Hematopoietic multipotent progenitor cell treated with erythropoietin and hydrocortisone succinate and interleukin-3 and kit ligand, for 8 days (in vitro differentiated cells): ENCODE results near the gene SH3BP4.

Experiments used
- DNase-seq: peaks from one replicate; pipeline ENCODE4 v3.0.0-alpha.2; 2015

SH3BP4 gene

GRCh38 chr2:234967201-234967869 lies 15.5 kb downstream of the SH3BP4 start:
- no peak for DNase-seq

- DNase-seq: no peak
Observed at GRCh38 chr2:234967870-234968208, 16.0 kb downstream of the SH3BP4 start.

GRCh38 chr2:234968631-234969305 lies 17.0 kb downstream of the SH3BP4 start:
- no peak for DNase-seq

GRCh38 chr2:234969306-234970098 lies 17.7 kb downstream of the SH3BP4 start:
- no peak for DNase-seq

DNA sequence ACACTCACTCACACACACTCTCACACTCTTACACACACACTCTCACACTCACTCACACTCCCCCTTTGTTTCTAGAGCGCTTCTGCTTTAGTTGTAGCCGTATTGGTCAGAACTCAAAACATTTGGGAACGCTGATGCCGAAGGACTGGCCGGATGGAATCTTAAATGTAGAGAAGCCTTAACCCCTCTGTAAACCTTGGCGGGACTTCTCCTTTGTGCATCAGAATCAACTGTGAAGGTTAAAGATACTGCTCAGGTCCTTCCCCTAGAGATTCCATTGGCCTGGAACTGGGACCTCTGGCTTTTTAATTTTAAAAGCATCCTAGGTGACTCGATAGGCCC lies 18.3 kb downstream of the SH3BP4 start:
- DNase-seq: no peak

GRCh38 chr2:234970477-234970882 lies 18.7 kb downstream of the SH3BP4 start:
- no peak for DNase-seq

GRCh38 chr2:234971496-234971895 lies 19.7 kb downstream of the SH3BP4 start:
- no peak for DNase-seq

GRCh38 chr2:234973008-234973407 lies 21.2 kb downstream of the SH3BP4 start:
- DNase-seq: no peak

- DNase-seq: no peak
Observed at GRCh38 chr2:234974501-234975385, 22.9 kb downstream of the SH3BP4 start.

- DNase-seq: no peak
Observed at GRCh38 chr2:234975611-234976010, 23.8 kb downstream of the SH3BP4 start.

- DNase-seq: no peak
Observed at GRCh38 chr2:234976479-234977227, 24.8 kb downstream of the SH3BP4 start.

- DNase-seq: no peak
Observed at GRCh38 chr2:234977228-234977679, 25.4 kb downstream of the SH3BP4 start.

GRCh38 chr2:234978466-234979203 lies 26.8 kb downstream of the SH3BP4 start:
- no peak for DNase-seq

DNA sequence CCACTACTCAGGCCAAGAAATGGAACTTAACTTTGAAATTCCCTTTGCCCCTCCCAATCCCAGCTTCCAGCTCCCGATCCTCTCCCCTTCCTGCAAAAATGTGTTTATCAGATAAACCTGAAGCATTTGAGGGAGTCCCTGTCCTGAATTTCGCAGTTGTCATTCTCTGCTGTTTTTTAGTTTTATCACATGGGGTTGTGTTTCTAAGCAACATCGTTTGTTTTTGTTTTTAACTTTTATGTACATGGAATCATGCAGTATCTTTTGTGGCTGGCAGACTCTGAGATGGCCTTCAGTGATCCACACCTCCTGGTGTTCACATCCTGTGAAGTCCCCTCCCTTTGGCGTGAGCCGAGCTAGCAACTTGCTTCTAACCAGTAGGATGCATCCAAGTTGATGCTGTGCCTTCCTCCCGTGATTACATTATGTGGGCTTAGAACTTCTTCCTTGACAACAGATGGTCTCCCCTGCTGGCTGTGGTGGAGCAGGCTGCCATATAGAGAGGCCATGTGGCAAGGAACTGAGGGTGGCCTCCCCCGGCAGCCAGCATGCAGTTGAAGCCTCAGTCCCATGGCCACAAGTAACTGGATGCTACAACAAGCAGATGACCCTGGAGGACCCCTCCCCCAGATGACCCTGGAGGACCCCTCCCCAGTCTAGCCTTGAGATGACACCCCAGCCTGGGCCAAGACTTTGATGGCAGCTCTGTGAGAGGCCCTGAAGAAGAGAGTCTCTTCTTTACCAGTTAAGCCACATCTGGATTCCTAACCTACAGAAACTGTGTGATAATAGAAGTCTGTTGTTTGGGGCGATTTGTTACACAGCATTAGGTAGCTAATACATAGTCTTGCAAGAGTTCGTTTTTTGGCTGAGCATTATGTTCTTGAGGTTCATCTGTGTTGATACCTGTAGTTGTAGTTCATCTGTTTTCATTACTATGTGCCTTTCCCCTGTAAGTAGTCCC lies 27.7 kb downstream of the SH3BP4 start:
- no peak for DNase-seq

GRCh38 chr2:234980451-234981187 lies 28.8 kb downstream of the SH3BP4 start:
- peak; percentile 24 for DNase-seq

- no peak for DNase-seq
Observed at GRCh38 chr2:234981197-234982095, 29.6 kb downstream of the SH3BP4 start.

GRCh38 chr2:234982096-234982834 lies 30.4 kb downstream of the SH3BP4 start:
- no peak for DNase-seq
